GM10266 (cell line): ENCODE results near the gene SLC13A5.

Source experiments
- DNase-seq: peaks from one replicate; pipeline ENCODE4 v3.0.0; 2012; ENCODE audit errors: extremely low spot score
- CTCF ChIP-seq: IDR thresholded peaks from 2 replicates; pipeline ENCODE4 v1.5.1; 2012; ENCODE audit warnings: mild to moderate bottlenecking, low read depth; ENCODE audit not compliant: control insufficient read depth, insufficient read depth; ENCODE audit errors: missing control alignments

The SLC13A5 gene

GRCh38 chr17:6716736-6717135 is 3.6 kb upstream of the SLC13A5 start:
- TF ChIP-seq CTCF, result no peak
- no peak for DNase-seq

GRCh38 chr17:6714315-6714874 is 1.2 kb upstream of the SLC13A5 start:
- DNase-seq, result no peak
- no peak for TF ChIP-seq CTCF

GRCh38 chr17:6713918-6714271 is 726 bp upstream of the SLC13A5 start:
- TF ChIP-seq CTCF, result no peak
- DNase-seq, result no peak

- DNase-seq, result no peak
- no peak for TF ChIP-seq CTCF
These were observed 377 bp downstream of the SLC13A5 start for GRCh38 chr17:6712854-6713129.

- no peak for DNase-seq
- no peak for TF ChIP-seq CTCF
These were observed 913 bp downstream of the SLC13A5 start for GRCh38 chr17:6712058-6712853.

- no peak for DNase-seq
- TF ChIP-seq CTCF, result no peak
These were observed 1.5 kb downstream of the SLC13A5 start for GRCh38 chr17:6711681-6712057.

- TF ChIP-seq CTCF, result no peak
- no peak for DNase-seq
These were observed 2.0 kb downstream of the SLC13A5 start for GRCh38 chr17:6711081-6711674.
